Fibroblast of pulmonary artery (primary cell): ENCODE measurements around the gene NTRK3.

Experiments used
- DNase-seq: peaks from one replicate; pipeline ENCODE4 v3.0.0-alpha.2; 2010; ENCODE audit warnings: low read depth
- H3K4me3 ChIP-seq: replicated peaks from 2 replicates; pipeline ENCODE4 v1.5.1; 2011; ENCODE audit warnings: low read depth, mild to moderate bottlenecking, control low read depth, low read length, moderate library complexity
- CTCF ChIP-seq: IDR thresholded peaks from 2 replicates; pipeline ENCODE4 v1.5.1; 2011; ENCODE audit warnings: mild to moderate bottlenecking, control low read depth, low read length, inconsistent platforms; ENCODE audit errors: missing control alignments

The NTRK3 gene

GRCh38 chr15:88299497-88299896, 43.0 kb upstream of the NTRK3 start:
- no peak for DNase-seq

GRCh38 chr15:88288661-88289060, 32.1 kb upstream of the NTRK3 start:
- TF ChIP-seq CTCF: no peak
- no peak for DNase-seq
- H3K4me3 ChIP-seq: no peak overlapping the region

More at GRCh38 chr15:88299497-88299896, 43.0 kb upstream of the NTRK3 start:
- no peak for TF ChIP-seq CTCF
- no peak overlapping the region for H3K4me3 ChIP-seq

GRCh38 chr15:88288206-88288605, 31.7 kb upstream of the NTRK3 start:
- H3K4me3 ChIP-seq: no peak overlapping the region
- DNase-seq: no peak
- TF ChIP-seq CTCF: no peak

- DNase-seq: no peak
- TF ChIP-seq CTCF: no peak
- no peak overlapping the region for H3K4me3 ChIP-seq
Observed at GRCh38 chr15:88284318-88284998, 27.9 kb upstream of the NTRK3 start.

- no peak for DNase-seq
- no peak overlapping the region for H3K4me3 ChIP-seq
- no peak for TF ChIP-seq CTCF
Observed at GRCh38 chr15:88282614-88283013, 26.1 kb upstream of the NTRK3 start.

- H3K4me3 ChIP-seq: no peak overlapping the region
- no peak for TF ChIP-seq CTCF
- DNase-seq: no peak
Observed at GRCh38 chr15:88276821-88277410, 20.4 kb upstream of the NTRK3 start.

GRCh38 chr15:88275804-88276203, 19.3 kb upstream of the NTRK3 start:
- DNase-seq: no peak
- TF ChIP-seq CTCF: no peak
- H3K4me3 ChIP-seq: no peak overlapping the region
